ENCODE measurements around the gene TCEA3. TPM values are rescaled to one million over a fixed set of nuclear protein-coding genes. Genes with fewer than 3 reads are reported as not detected.
A peak's percentile ranks its signal among the peaks of the same experiment; 100 is the strongest.

The TCEA3 gene
- total and polyA plus RNA-seq, 7 experiments from 2014 or later = 20.2 to 59.2 (median 49.3) TPM

- intact Hi-C loops (cut with micrococcal nuclease) = no loop called here
- Mint-ChIP-seq H3K27me3 (peaks cover 0 to 55% (median 0%) of the 10 kb centered on the region in 5 donors), H3K4me3 (no peak overlapping the region), H3K9me3 (no peaks in the 10 kb centered on the region), H3K27ac (peak overlapping the region in 4 of 9 donors; percentile 5 to 57 (median 33)), H3K36me3 (peaks cover 0 to 3% (median 0%) of the 10 kb centered on the region in 5 donors), H3K4me1 (peaks cover 3 to 15% (median 8%) of the 10 kb centered on the region in 7 donors)
- no peak overlapping the region for H3K27ac ChIP-seq (ENCODE audit: low read depth, low read length)
- H3K4me3 ChIP-seq (ENCODE audit: low read length) = no peak overlapping the region
- ChIA-PET CTCF (interaction anchor here (1.0 kb wide), 1 partner anchor 26 kb away, joined by 3 read pairs; no protein-coding TSS in a partner anchor), POLR2A (no interaction called here)
- peaks cover 0 to 3% of the 10 kb centered on the region in 2 donors for H3K4me1 ChIP-seq (ENCODE audit: control insufficient read depth in 2 of 2, insufficient read depth in 2 of 2, low read length in 2 of 2)
- H3K9me3 ChIP-seq (ENCODE audit: control insufficient read depth in 2 of 3, low read length in 3 of 3) = no peaks in the 10 kb centered on the region
- ATAC-seq (no peak), DNase-seq (no peak)
- H3K27me3 ChIP-seq (ENCODE audit: control insufficient read depth in 2 of 2, insufficient read depth in 2 of 2, low read length in 2 of 2) = no peaks in the 10 kb centered on the region
- H3K36me3 ChIP-seq (ENCODE audit: control insufficient read depth in 2 of 3, insufficient read depth in 3 of 3, low read length in 3 of 3) = peaks cover 0 to 5% (median 0%) of the 10 kb centered on the region in 3 experiments
Observed at GRCh38 chr1:23428136-23428905, 3.8 kb upstream of the TCEA3 start.

- peaks cover 0 to 5% (median 0%) of the 10 kb centered on the region in 3 experiments for H3K36me3 ChIP-seq (ENCODE audit: control insufficient read depth in 2 of 3, insufficient read depth in 3 of 3, low read length in 3 of 3)
- no peak overlapping the region for H3K4me3 Mint-ChIP-seq
- H3K9me3 Mint-ChIP-seq = no peaks in the 10 kb centered on the region
- peaks cover 0 to 3% (median 0%) of the 10 kb centered on the region in 5 donors for H3K36me3 Mint-ChIP-seq
- H3K27me3 Mint-ChIP-seq = peaks cover 0 to 54% (median 0%) of the 10 kb centered on the region in 5 donors
- DNase-seq = no peak
- ChIA-PET CTCF (no interaction called here), POLR2A (no interaction called here)
- H3K9me3 ChIP-seq (ENCODE audit: control insufficient read depth in 2 of 3, low read length in 3 of 3) = no peaks in the 10 kb centered on the region
- no peak overlapping the region for H3K27ac Mint-ChIP-seq
- no peaks in the 10 kb centered on the region for H3K27me3 ChIP-seq (ENCODE audit: control insufficient read depth in 2 of 2, insufficient read depth in 2 of 2, low read length in 2 of 2)
- H3K4me1 Mint-ChIP-seq = peaks cover 9 to 22% (median 16%) of the 10 kb centered on the region in 7 donors
- no peak for ATAC-seq
- no peak overlapping the region for H3K27ac ChIP-seq (ENCODE audit: low read depth, low read length)
- intact Hi-C loops (cut with micrococcal nuclease) = no loop called here
- H3K4me3 ChIP-seq (ENCODE audit: low read length) = no peak overlapping the region
- peaks cover 4 to 11% of the 10 kb centered on the region in 2 donors for H3K4me1 ChIP-seq (ENCODE audit: control insufficient read depth in 2 of 2, insufficient read depth in 2 of 2, low read length in 2 of 2)
Observed at GRCh38 chr1:23427550-23427949, 3.0 kb upstream of the TCEA3 start.

- POLR2A ChIA-PET = interaction anchor here (1.7 kb wide), 1 partner anchor 82 kb away, joined by 6 read pairs; the partner anchor contains the start of gene HNRNPR
Observed at GRCh38 chr1:23426828-23427227, 2.3 kb upstream of the TCEA3 start.

GRCh38 chr1:23425193-23425494, 596 bp upstream of the TCEA3 start:
- no peaks in the 10 kb centered on the region for H3K27me3 ChIP-seq (ENCODE audit: control insufficient read depth in 2 of 2, insufficient read depth in 2 of 2, low read length in 2 of 2)
- ChIA-PET POLR2A (interaction anchor here (0.6 to 1.7 kb wide), 5 partner anchors 27 to 1316 kb away, joined by 3 to 6 read pairs (median 3); partner anchors contain the start of gene HNRNPR), CTCF (interaction anchor here (0.6 to 2.2 kb wide), 4 partner anchors 22 to 311 kb away, joined by 3 to 5 read pairs (median 4); no protein-coding TSS in a partner anchor)
- peak overlapping the region; percentile 65 for H3K27ac ChIP-seq (ENCODE audit: low read depth, low read length)
- H3K4me3 ChIP-seq (ENCODE audit: low read length) = peak overlapping the region; percentile 27
- H3K4me1 Mint-ChIP-seq = peaks cover 18 to 40% (median 33%) of the 10 kb centered on the region in 7 donors
- no peak for DNase-seq
- intact Hi-C loops (cut with micrococcal nuclease) = no loop called here
- H3K27ac Mint-ChIP-seq = peak overlapping the region; percentile 55 to 91 (median 88)
- peaks cover 10 to 20% of the 10 kb centered on the region in 2 donors for H3K4me1 ChIP-seq (ENCODE audit: control insufficient read depth in 2 of 2, insufficient read depth in 2 of 2, low read length in 2 of 2)
- H3K9me3 ChIP-seq (ENCODE audit: control insufficient read depth in 2 of 3, low read length in 3 of 3) = no peaks in the 10 kb centered on the region
- H3K36me3 Mint-ChIP-seq = peaks cover 0 to 8% (median 0%) of the 10 kb centered on the region in 5 donors
- no peaks in the 10 kb centered on the region for H3K9me3 Mint-ChIP-seq
- H3K4me3 Mint-ChIP-seq = peak overlapping the region; percentile 71 to 96 (median 90)
- H3K36me3 ChIP-seq (ENCODE audit: control insufficient read depth in 2 of 3, insufficient read depth in 3 of 3, low read length in 3 of 3) = peaks cover 0 to 5% (median 0%) of the 10 kb centered on the region in 3 experiments
- ATAC-seq = no peak
- H3K27me3 Mint-ChIP-seq = peaks cover 0 to 52% (median 0%) of the 10 kb centered on the region in 5 donors

More at GRCh38 chr1:23426828-23427227, 2.3 kb upstream of the TCEA3 start:
- H3K4me3 ChIP-seq (ENCODE audit: low read length) = no peak overlapping the region
- H3K4me3 Mint-ChIP-seq = no peak overlapping the region
- H3K4me1 ChIP-seq (ENCODE audit: control insufficient read depth in 2 of 2, insufficient read depth in 2 of 2, low read length in 2 of 2) = peaks cover 10 to 17% of the 10 kb centered on the region in 2 donors
- H3K27ac ChIP-seq (ENCODE audit: low read depth, low read length) = no peak overlapping the region
- peak overlapping the region in 4 of 9 donors; percentile 0 to 67 (median 11) for H3K27ac Mint-ChIP-seq
- peaks cover 0 to 54% (median 0%) of the 10 kb centered on the region in 5 donors for H3K27me3 Mint-ChIP-seq
- ATAC-seq (no peak), DNase-seq (no peak)
- peaks cover 0 to 7% (median 0%) of the 10 kb centered on the region in 5 donors for H3K36me3 Mint-ChIP-seq
- H3K9me3 Mint-ChIP-seq = no peaks in the 10 kb centered on the region
- no peaks in the 10 kb centered on the region for H3K27me3 ChIP-seq (ENCODE audit: control insufficient read depth in 2 of 2, insufficient read depth in 2 of 2, low read length in 2 of 2)
- CTCF ChIA-PET = interaction anchor here (2.2 kb wide), 1 partner anchor 23 kb away, joined by 5 read pairs; no protein-coding TSS in a partner anchor
- intact Hi-C loops (cut with micrococcal nuclease) = no loop called here
- peaks cover 16 to 30% (median 23%) of the 10 kb centered on the region in 7 donors for H3K4me1 Mint-ChIP-seq
- peaks cover 0 to 5% (median 0%) of the 10 kb centered on the region in 3 experiments for H3K36me3 ChIP-seq (ENCODE audit: control insufficient read depth in 2 of 3, insufficient read depth in 3 of 3, low read length in 3 of 3)
- no peaks in the 10 kb centered on the region for H3K9me3 ChIP-seq (ENCODE audit: control insufficient read depth in 2 of 3, low read length in 3 of 3)

- ChIA-PET CTCF (interaction anchor here (1.5 kb wide), 1 partner anchor 12 kb away, joined by 6 read pairs; no protein-coding TSS in a partner anchor), POLR2A (interaction anchor here (0.7 to 2.5 kb wide), 5 partner anchors 10 to 108 kb away, joined by 3 to 13 read pairs (median 3); partner anchors contain the start of gene HNRNPR)
- Mint-ChIP-seq H3K4me1 (peaks cover 18 to 45% (median 39%) of the 10 kb centered on the region in 7 donors), H3K27ac (peak overlapping the region; percentile 58 to 96 (median 91)), H3K27me3 (peaks cover 0 to 46% (median 0%) of the 10 kb centered on the region in 5 donors), H3K36me3 (peaks cover 0 to 8% (median 0%) of the 10 kb centered on the region in 5 donors), H3K4me3 (peak overlapping the region; percentile 78 to 96 (median 92)), H3K9me3 (no peaks in the 10 kb centered on the region)
- intact Hi-C loops (cut with micrococcal nuclease) = loop anchor here (2.0 to 5.0 kb wide), 3 partner anchors 55 to 109 kb away; partner anchors contain the start of genes E2F2 (in 1 of the 2), HNRNPR (in 1 of the 2) and ZNF436 (in 1 of the 2)
- peaks cover 0 to 5% (median 0%) of the 10 kb centered on the region in 3 experiments for H3K36me3 ChIP-seq (ENCODE audit: control insufficient read depth in 2 of 3, insufficient read depth in 3 of 3, low read length in 3 of 3)
- no peaks in the 10 kb centered on the region for H3K9me3 ChIP-seq (ENCODE audit: control insufficient read depth in 2 of 3, low read length in 3 of 3)
- peaks cover 10 to 20% of the 10 kb centered on the region in 2 donors for H3K4me1 ChIP-seq (ENCODE audit: control insufficient read depth in 2 of 2, insufficient read depth in 2 of 2, low read length in 2 of 2)
- ATAC-seq (no peak), DNase-seq (peak in 6 of 9 donors; percentile 11 to 23 (median 20))
- H3K4me3 ChIP-seq (ENCODE audit: low read length) = peak overlapping the region; percentile 59
- peak overlapping the region; percentile 65 for H3K27ac ChIP-seq (ENCODE audit: low read depth, low read length)
- H3K27me3 ChIP-seq (ENCODE audit: control insufficient read depth in 2 of 2, insufficient read depth in 2 of 2, low read length in 2 of 2) = no peaks in the 10 kb centered on the region
Observed at GRCh38 chr1:23423415-23424292, 894 bp downstream of the TCEA3 start.
